HepG2 (cell line): ENCODE results near the gene MAP2K7. TPM values are rescaled to one million over a fixed set of nuclear protein-coding genes. Genes with fewer than 3 reads are reported as not detected.

Source experiments
- ATAC-seq: fragments of 200-7000 bp; cut with Tn5 transposase; 3 replicates; pipeline ENCODE4 v1.9.1; 2020; ENCODE audit warnings: mild to moderate bottlenecking, moderate library complexity
- BruUV-seq: library from RNA; stranded (reverse); fragments of 400-500 nt; replicated peaks from 2 replicates; lab custom pipeline; 2021; lab: Mats Ljungman, UMichigan
- CTCF ChIA-PET: fragments of 300-600 bp; formaldehyde crosslinking; extraction: SDS; loops from one replicate; lab custom pipeline; 2021; ENCODE audit warnings: low total read pairs, inconsistent platforms, low intra/inter-chr PET ratio; lab: Yijun Ruan, JAX
- POLR2A ChIA-PET: fragments of 350-600 bp; sonication (Branson Sonifier 250); formaldehyde crosslinking; loops from one replicate; lab custom pipeline; 2020; ENCODE audit warnings: antibody characterized with exemption, inconsistent platforms; lab: Yijun Ruan, JAX
- DNase-seq: peaks from one replicate; pipeline ENCODE4 v3.0.0-alpha.2; 2015; ENCODE audit warnings: low spot score
- FAIRE-seq: peaks from 3 replicates; lab custom pipeline; 2011; peaks lifted over from hg19 to GRCh38; lab: Jason Lieb, UNC
- H2AFZ ChIP-seq: one replicate; pipeline ENCODE4 v1.6.1; 2011; ENCODE audit warnings: low read length, inconsistent platforms
- H3K27ac ChIP-seq: fragments of 300-600 bp; 3 replicates; pipeline ENCODE4 v1.8.0; 2011; ENCODE audit warnings: mixed run types, mild to moderate bottlenecking, mixed read lengths, low read length, inconsistent platforms; ENCODE audit not compliant: insufficient read depth; ENCODE audit errors: extremely low read length
- H3K27me3 ChIP-seq, 2 experiments: fragments of 200-600 bp in 1 of 2; 2 replicates in 1 of 2; 3 replicates in 1 of 2; pipeline versions ENCODE4 v1.6.0 to v1.8.0; 2011; ENCODE audit warnings: low read length in 2 of 2, mild to moderate bottlenecking in 2 of 2, moderate library complexity in 2 of 2, inconsistent platforms in 1 of 2; ENCODE audit not compliant: insufficient read depth in 2 of 2, control insufficient read depth in 1 of 2
- H3K36me3 ChIP-seq, 2 experiments: fragments of 200-600 bp in 1 of 2; replicated peaks in 1 of 2; 2 replicates in 1 of 2; 3 replicates in 1 of 2; pipeline versions ENCODE4 v1.5.1 to v1.8.0; 2011; ENCODE audit warnings: low read length in 2 of 2, inconsistent platforms in 1 of 2; ENCODE audit not compliant: insufficient read depth in 2 of 2, control insufficient read depth in 1 of 2
- H3K4me1 ChIP-seq: 2 replicates; pipeline ENCODE4 v1.5.1; 2012; ENCODE audit warnings: low read length, inconsistent platforms; ENCODE audit not compliant: insufficient read depth
- H3K4me2 ChIP-seq: 2 replicates; pipeline ENCODE4 v1.6.0; 2011; ENCODE audit warnings: low read depth, low read length, inconsistent platforms
- H3K4me3 ChIP-seq, 3 experiments: fragments of 200-600 bp in 1 of 3; sonication (generic), shearing (Covaris generic) in 1 of 3; replicated peaks in 1 of 3; 2 replicates each; pipeline ENCODE4 v1.5.1; 2011 to 2016; ENCODE audit warnings: low read length in 3 of 3, inconsistent platforms in 2 of 3, low read depth in 2 of 3, mild to moderate bottlenecking in 2 of 3, control low read depth in 1 of 3, mixed read lengths in 1 of 3; ENCODE audit not compliant: insufficient read depth in 1 of 3
- H3K79me2 ChIP-seq: one replicate; pipeline ENCODE4 v1.6.1; 2011; ENCODE audit warnings: low read length, inconsistent platforms; ENCODE audit not compliant: insufficient read depth
- H3K9ac ChIP-seq: 2 replicates; pipeline ENCODE4 v1.6.0; 2011; ENCODE audit warnings: mild to moderate bottlenecking, low read depth, low read length, inconsistent platforms; ENCODE audit not compliant: insufficient read depth
- H3K9me3 ChIP-seq: 2 replicates; pipeline ENCODE4 v1.5.1; 2012; ENCODE audit warnings: mild to moderate bottlenecking, low read length
- H4K20me1 ChIP-seq: 2 replicates; pipeline ENCODE4 v1.6.0; 2011; ENCODE audit warnings: inconsistent platforms, mild to moderate bottlenecking, low read length, moderate library complexity; ENCODE audit not compliant: insufficient read depth
- RBFOX2 ChIP-seq: fragments of 200-400 bp; formaldehyde crosslinking; IDR thresholded peaks from 2 replicates; pipeline ENCODE4 v1.6.1; 2017; ENCODE audit warnings: low read depth, mild to moderate bottlenecking, low read length
- WGBS: methylation state at CpG from one replicate; pipeline ENCODE4 v1.1.6; 2017; ENCODE audit warnings: low lambda C conversion rate; 5-methylcytosine and 5-hydroxymethylcytosine counted together
- in situ Hi-C: cut with HindIII; loops from 2 replicates; pipeline ENCODE4 v1.10.0; 2017; ENCODE audit warnings: low pct_unique_long_range_greater_than_20kb; ENCODE audit not compliant: extremely low pct_ligation_motif_present
- intact Hi-C: fragments of 100-400 bp; cut with micrococcal nuclease; formaldehyde crosslinking; loops from one replicate; pipeline ENCODE4 v1.10.0; 2022; ENCODE audit not compliant: unreplicated experiment
- polyA plus RNA-seq, 8 experiments: library from polyadenylated mRNA; depleted of rRNA in 3 of 8; stranded (reverse) in 7 of 8; unstranded in 1 of 8; fragments of >200 nt; fragmentation: Illumina TruSeq in 4 of 8; extraction: Trizol in 4 of 8; gene quantifications; 2 replicates each; pipeline versions ENCODE4 v1.2.1 to v1.2.3, GENCODE V29; 2011 to 2016; ENCODE audit warnings: low read depth in 4 of 8, missing spikeins in 1 of 8, mixed read lengths in 1 of 8; ENCODE audit not compliant: insufficient read depth in 1 of 8
- total RNA-seq, 5 experiments: library from RNA; depleted of rRNA; stranded (reverse); fragments of >200 nt; fragmentation: Illumina TruSeq; extraction: Trizol; gene quantifications; 2 replicates each; pipeline ENCODE4 v1.2.3, GENCODE V29; 2016; ENCODE audit warnings: low read depth in 1 of 5
- TF ChIP-seq, protein P1 (sequence below): sonication (generic); formaldehyde crosslinking; IDR thresholded peaks from 2 replicates; pipeline ENCODE4 v1.4.0; 2020; ENCODE audit warnings: missing genetic modification reagents, borderline replicate concordance

MAP2K7 gene
- total and polyA plus RNA-seq, 2 of the 13 experiments (the other 11 are each of a cell fraction or from before 2014, with no cell fraction given): 9.0 to 10.8 TPM

DNA sequence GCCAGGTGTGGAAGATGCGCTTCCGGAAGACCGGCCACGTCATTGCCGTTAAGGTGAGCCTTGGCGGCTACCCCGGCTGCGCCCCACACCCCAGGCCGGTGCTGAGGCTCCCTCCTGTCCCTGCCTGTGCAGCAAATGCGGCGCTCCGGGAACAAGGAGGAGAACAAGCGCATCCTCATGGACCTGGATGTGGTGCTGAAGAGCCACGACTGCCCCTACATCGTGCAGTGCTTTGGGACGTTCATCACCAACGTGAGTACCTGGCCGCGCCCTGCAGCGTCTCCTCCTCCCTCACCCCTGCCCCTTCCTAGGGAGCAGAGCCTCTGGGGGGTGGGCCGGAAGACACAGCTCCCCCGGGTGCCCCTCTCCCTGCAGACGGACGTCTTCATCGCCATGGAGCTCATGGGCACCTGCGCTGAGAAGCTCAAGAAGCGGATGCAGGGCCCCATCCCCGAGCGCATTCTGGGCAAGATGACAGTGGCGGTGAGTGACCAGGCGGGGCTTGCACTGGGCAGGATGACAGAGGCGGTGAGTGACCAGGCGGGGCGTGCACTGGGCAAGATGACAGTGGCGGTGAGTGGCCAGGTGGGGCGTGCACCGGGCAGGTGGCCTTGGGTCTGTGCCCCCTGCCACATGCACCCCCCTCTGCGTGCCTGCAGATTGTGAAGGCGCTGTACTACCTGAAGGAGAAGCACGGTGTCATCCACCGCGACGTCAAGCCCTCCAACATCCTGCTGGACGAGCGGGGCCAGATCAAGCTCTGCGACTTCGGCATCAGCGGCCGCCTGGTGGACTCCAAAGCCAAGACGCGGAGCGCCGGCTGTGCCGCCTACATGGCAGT, 6.9 kb downstream of the MAP2K7 start:
- Histone ChIP-seq H3K79me2 (peaks cover 8% of the 10 kb centered on the region), H3K36me3 (peaks cover 4 to 25% of the 10 kb centered on the region in 2 experiments; a peak in 4 of 5 replicates), H3K4me2 (no peak overlapping the region), H3K4me1 (peaks cover 15% of the 10 kb centered on the region), H3K9ac (no peak overlapping the region), H3K27me3 (no peaks in the 10 kb centered on the region), H2AFZ (no peak overlapping the region), H3K9me3 (no peaks in the 10 kb centered on the region), H3K4me3 (no peak overlapping the region), H4K20me1 (peaks cover 3% of the 10 kb centered on the region; the same call in 1 of the 2 replicates), H3K27ac (no peak overlapping the region)
- no TSS peak for BruUV-seq
- ATAC-seq: no peak
- POLR2A ChIA-PET: interaction anchor here (1.0 to 2.6 kb wide), 2 partner anchors 8 to 10 kb away, joined by 3 to 8 read pairs; partner anchors contain the start of gene SNAPC2
- 98% methylated on average over 28 of the region's 54 CpGs for WGBS
- CTCF ChIA-PET: no interaction called here
- no peak for DNase-seq
- intact Hi-C loops: no loop called here
- in situ Hi-C loops: no loop called here
- TF ChIP-seq, protein P1, sequence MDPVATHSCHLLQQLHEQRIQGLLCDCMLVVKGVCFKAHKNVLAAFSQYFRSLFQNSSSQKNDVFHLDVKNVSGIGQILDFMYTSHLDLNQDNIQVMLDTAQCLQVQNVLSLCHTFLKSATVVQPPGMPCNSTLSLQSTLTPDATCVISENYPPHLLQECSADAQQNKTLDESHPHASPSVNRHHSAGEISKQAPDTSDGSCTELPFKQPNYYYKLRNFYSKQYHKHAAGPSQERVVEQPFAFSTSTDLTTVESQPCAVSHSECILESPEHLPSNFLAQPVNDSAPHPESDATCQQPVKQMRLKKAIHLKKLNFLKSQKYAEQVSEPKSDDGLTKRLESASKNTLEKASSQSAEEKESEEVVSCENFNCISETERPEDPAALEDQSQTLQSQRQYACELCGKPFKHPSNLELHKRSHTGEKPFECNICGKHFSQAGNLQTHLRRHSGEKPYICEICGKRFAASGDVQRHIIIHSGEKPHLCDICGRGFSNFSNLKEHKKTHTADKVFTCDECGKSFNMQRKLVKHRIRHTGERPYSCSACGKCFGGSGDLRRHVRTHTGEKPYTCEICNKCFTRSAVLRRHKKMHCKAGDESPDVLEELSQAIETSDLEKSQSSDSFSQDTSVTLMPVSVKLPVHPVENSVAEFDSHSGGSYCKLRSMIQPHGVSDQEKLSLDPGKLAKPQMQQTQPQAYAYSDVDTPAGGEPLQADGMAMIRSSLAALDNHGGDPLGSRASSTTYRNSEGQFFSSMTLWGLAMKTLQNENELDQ (CRISPR knock-in tag): no peak
- TF ChIP-seq RBFOX2: peak; percentile 18; the same call in 1 of the 2 replicates
- FAIRE-seq: no peak
